ENCODE data around the gene SPATA2L. TPM values are rescaled to one million over a fixed set of nuclear protein-coding genes. Genes with fewer than 3 reads are reported as not detected.
A peak's percentile ranks its signal among the peaks of the same experiment; 100 is the strongest.
"Not testable (repeated sequence)": the region's sequence is repeated elsewhere in the genome, so short reads cannot be mapped to it uniquely, and the experiment has no call there.

The SPATA2L gene
- total RNA-seq, 1 donor from 2014 or later, result 9.5 TPM

DNA sequence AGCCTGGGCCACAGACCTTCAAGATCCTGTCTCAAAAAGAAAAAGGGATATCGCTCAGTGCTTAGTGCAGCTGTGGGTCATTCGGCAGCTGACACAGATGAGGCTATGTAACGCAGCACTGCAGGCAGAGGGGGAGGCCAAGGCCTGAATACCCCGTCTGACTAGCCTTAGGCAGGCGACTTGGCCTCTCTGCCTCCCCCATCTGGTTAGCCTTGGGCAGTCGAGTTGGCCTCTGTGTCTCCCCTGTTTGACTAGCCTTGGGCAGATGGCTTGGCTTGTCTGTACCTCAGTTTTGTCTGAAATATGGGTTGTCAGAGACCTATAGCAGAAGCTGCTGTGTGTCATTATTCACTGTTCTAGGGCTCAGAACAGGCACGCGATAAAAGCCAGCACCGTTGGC, 33.9 kb downstream of the SPATA2L start:
- Mint-ChIP-seq H3K27ac (ENCODE audit: unreplicated experiment) (no peak overlapping the region), H3K27me3 (ENCODE audit: unreplicated experiment) (no peaks in the 10 kb centered on the region), H3K36me3 (ENCODE audit: unreplicated experiment) (peaks cover 11% of the 10 kb centered on the region), H3K4me3 (ENCODE audit: unreplicated experiment) (no peak overlapping the region), H3K9me3 (ENCODE audit: unreplicated experiment) (peaks cover 6% of the 10 kb centered on the region), H3K4me1 (ENCODE audit: unreplicated experiment) (peaks cover 2% of the 10 kb centered on the region)
- no peak for DNase-seq (ENCODE audit: extremely low spot score, unreplicated experiment)
- TF ChIP-seq CTCF (IDR thresholded peaks at IDR 0.05), result no peak

DNA sequence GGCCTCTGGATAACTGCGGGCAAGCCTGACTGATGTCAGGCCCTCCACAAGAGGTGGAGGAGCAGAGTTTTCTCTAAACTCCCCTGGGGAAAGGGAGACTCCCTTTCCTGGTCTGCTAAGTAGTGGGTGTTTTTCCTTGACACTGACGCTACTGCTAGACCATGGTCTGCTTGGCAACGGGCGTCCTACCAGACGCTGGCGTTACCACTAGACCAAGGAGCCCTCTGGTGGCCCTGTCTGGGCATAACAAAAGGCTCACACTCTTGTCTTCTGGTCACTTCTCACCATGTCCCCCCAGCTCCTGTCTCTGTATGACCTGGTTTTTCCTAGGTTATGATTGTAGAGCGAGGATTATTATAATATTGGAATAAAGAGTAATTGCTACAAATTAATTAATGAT, 34.5 kb downstream of the SPATA2L start:
- H3K27me3 Mint-ChIP-seq (ENCODE audit: unreplicated experiment); H3K4me1 Mint-ChIP-seq (ENCODE audit: unreplicated experiment); DNase-seq (ENCODE audit: extremely low spot score, unreplicated experiment); H3K27ac Mint-ChIP-seq (ENCODE audit: unreplicated experiment); H3K9me3 Mint-ChIP-seq (ENCODE audit: unreplicated experiment); H3K4me3 Mint-ChIP-seq (ENCODE audit: unreplicated experiment): not testable (repeated sequence)
- peak; percentile 45 for TF ChIP-seq CTCF (IDR thresholded peaks at IDR 0.05)
- H3K36me3 Mint-ChIP-seq (ENCODE audit: unreplicated experiment), result peaks cover 11% of the 10 kb centered on the region

DNA sequence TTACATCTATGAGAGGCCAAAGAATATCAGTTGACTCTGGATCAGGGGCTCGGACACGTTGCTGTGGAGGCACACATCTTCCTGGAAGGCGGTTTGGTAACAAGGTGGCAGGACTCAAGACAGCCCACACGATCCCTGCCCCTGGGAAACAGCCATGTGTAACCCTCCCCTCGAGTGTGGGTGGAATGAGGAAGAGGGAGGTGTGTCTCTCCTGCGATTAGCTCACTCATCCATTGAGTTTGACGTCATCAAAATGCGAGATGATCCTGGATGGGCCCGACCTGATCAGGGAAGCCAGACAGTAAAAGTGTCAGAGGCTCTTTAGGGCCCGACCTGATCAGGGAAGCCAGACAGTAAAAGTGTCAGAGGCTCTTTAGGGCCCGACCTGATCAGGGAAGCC, 37.3 kb downstream of the SPATA2L start:
- H3K4me3 Mint-ChIP-seq (ENCODE audit: unreplicated experiment); H3K27ac Mint-ChIP-seq (ENCODE audit: unreplicated experiment); DNase-seq (ENCODE audit: extremely low spot score, unreplicated experiment); H3K9me3 Mint-ChIP-seq (ENCODE audit: unreplicated experiment); H3K27me3 Mint-ChIP-seq (ENCODE audit: unreplicated experiment); H3K4me1 Mint-ChIP-seq (ENCODE audit: unreplicated experiment): not testable (repeated sequence)
- peaks cover 22% of the 10 kb centered on the region for H3K36me3 Mint-ChIP-seq (ENCODE audit: unreplicated experiment)

GRCh38 chr16:89661215-89661614, 40.3 kb downstream of the SPATA2L start:
- Mint-ChIP-seq H3K36me3 (ENCODE audit: unreplicated experiment) (peaks cover 19% of the 10 kb centered on the region), H3K4me1 (ENCODE audit: unreplicated experiment) (peaks cover 17% of the 10 kb centered on the region), H3K4me3 (ENCODE audit: unreplicated experiment) (no peak overlapping the region), H3K27ac (ENCODE audit: unreplicated experiment) (no peak overlapping the region), H3K9me3 (ENCODE audit: unreplicated experiment) (no peaks in the 10 kb centered on the region), H3K27me3 (ENCODE audit: unreplicated experiment) (no peaks in the 10 kb centered on the region)
- DNase-seq (ENCODE audit: extremely low spot score, unreplicated experiment), result no peak
- no peak for TF ChIP-seq CTCF (IDR thresholded peaks at IDR 0.05)

DNA sequence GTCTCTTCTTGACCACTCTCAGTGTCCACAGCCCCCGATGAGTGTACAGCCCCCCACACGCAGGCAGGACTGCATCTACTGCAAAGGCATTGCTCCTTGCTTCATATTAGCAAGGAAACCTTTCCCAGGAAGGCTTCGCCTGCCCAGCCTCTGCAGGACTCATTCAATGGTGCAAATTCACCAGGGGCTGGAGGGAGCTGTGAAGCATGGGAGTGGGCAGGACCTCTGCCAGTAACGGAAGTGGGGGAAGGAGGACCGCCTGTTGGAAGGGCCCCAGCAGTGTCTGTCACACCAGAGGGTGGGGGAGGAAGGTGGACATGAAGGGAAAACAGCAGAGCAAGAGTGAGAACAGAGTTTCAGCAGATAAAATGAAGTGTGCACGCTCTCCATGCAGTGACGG, 41.4 kb downstream of the SPATA2L start:
- H3K4me1 Mint-ChIP-seq (ENCODE audit: unreplicated experiment), result peaks cover 25% of the 10 kb centered on the region
- no peak for DNase-seq (ENCODE audit: extremely low spot score, unreplicated experiment)
- no peaks in the 10 kb centered on the region for H3K9me3 Mint-ChIP-seq (ENCODE audit: unreplicated experiment)
- no peak overlapping the region for H3K4me3 Mint-ChIP-seq (ENCODE audit: unreplicated experiment)
- H3K27ac Mint-ChIP-seq (ENCODE audit: unreplicated experiment), result no peak overlapping the region
- H3K27me3 Mint-ChIP-seq (ENCODE audit: unreplicated experiment), result no peaks in the 10 kb centered on the region
- TF ChIP-seq CTCF (IDR thresholded peaks at IDR 0.05), result no peak
- peaks cover 15% of the 10 kb centered on the region for H3K36me3 Mint-ChIP-seq (ENCODE audit: unreplicated experiment)

Data from osteocyte (in vitro differentiated cells).